Immature natural killer cell (primary cell): ENCODE data around the gene ANGEL1. TPM values are rescaled to one million over a fixed set of nuclear protein-coding genes. Genes with fewer than 3 reads are reported as not detected.

Experiments used
- DNase-seq, 3 donors: peaks; one replicate each; pipeline ENCODE4 v3.0.0; 2022; ENCODE audit warnings: mixed read lengths in 1 of 3
- H3K27ac Mint-ChIP-seq, 6 donors: one replicate each; pipeline ENCODE4 v1.8.0; 2020; ENCODE audit warnings: mixed read lengths in 6 of 6, mild to moderate bottlenecking in 5 of 6, inconsistent platforms in 4 of 6, moderate library complexity in 3 of 6
- H3K27me3 Mint-ChIP-seq, 3 donors: one replicate each; pipeline ENCODE4 v1.8.0; 2020 to 2021; ENCODE audit warnings: low read depth in 3 of 3, mild to moderate bottlenecking in 3 of 3, mixed read lengths in 3 of 3, moderate library complexity in 3 of 3, inconsistent platforms in 1 of 3
- H3K36me3 Mint-ChIP-seq, 3 donors: one replicate each; pipeline ENCODE4 v1.8.0; 2020; ENCODE audit warnings: mixed read lengths in 3 of 3, inconsistent platforms in 2 of 3, mild to moderate bottlenecking in 2 of 3
- H3K4me1 Mint-ChIP-seq, 2 donors: one replicate each; pipeline ENCODE4 v1.8.0; 2020; ENCODE audit warnings: inconsistent platforms in 2 of 2, mild to moderate bottlenecking in 2 of 2, mixed read lengths in 2 of 2, moderate library complexity in 1 of 2
- H3K4me3 Mint-ChIP-seq, 5 donors: one replicate each; pipeline ENCODE4 v1.8.0; 2020; ENCODE audit warnings: mild to moderate bottlenecking in 5 of 5, mixed read lengths in 5 of 5, inconsistent platforms in 3 of 5, moderate library complexity in 3 of 5
- H3K9me3 Mint-ChIP-seq, 6 donors: one replicate each; pipeline ENCODE4 v1.8.0; 2020; ENCODE audit warnings: mild to moderate bottlenecking in 6 of 6, mixed read lengths in 6 of 6, inconsistent platforms in 4 of 6, moderate library complexity in 3 of 6
- polyA plus RNA-seq, 3 donors: library from polyadenylated mRNA; unstranded; fragments of 300-500 nt; fragmentation: Illumina TruSeq; gene quantifications; one replicate each; pipeline ENCODE4 v1.2.3, GENCODE V29; 2021

Gene ANGEL1
- polyA plus RNA-seq, 3 donors from 2014 or later = 14.1 to 19.8 (median 17.8) TPM

DNA sequence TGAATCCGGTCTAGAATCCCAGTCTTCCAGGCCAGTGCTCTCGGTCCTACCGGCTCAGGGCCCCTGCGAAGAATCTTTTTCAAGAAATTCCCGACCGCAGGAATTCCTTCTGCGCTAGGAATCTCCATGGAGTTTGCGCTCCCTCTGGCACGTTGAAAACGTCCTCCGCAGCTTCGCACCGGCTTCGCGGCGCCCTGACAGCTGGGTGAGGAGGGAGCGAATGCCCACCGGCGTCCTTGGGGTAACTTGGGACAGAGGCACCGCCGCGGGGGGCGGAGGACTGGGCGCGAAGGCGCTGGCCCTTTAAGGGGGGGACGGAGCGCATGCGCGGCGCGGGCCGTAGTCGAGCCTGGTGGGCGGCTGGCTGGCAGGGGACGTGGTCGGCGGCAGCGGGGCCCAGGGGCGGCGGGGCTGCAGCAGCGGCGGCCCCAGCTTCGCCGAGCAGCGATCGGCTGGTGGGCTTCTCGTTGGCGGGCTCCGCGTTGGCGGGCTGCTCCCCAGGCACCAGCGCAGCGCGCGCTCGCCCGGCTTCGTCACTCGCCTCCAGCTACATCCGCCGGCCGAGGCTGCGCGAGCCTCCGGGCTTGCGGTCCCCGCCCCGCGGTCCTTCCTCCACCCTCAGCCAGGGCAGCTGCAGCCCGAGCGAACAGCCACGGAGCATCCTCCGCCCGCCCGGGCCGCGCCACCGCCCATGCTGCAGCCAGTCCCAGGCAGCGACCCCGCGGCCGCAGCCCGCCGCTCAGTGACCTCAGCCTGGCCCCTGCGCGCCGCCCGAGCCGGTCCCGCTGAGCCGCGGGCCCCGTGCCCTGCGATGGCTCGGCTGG lies 51.3 kb downstream of the ANGEL1 start, which contains the start of gene VASH1:
TSS of gene VASH1 (plus strand) at position 333 of the 824 bp plus-strand sequence. CDS start 1,354 bp downstream, outside the sequence.
- no peaks in the 10 kb centered on the region for H3K36me3 Mint-ChIP-seq
- peaks cover 5 to 16% of the 10 kb centered on the region in 2 donors for H3K4me1 Mint-ChIP-seq
- peaks cover 6 to 16% (median 8%) of the 10 kb centered on the region in 3 donors for H3K27me3 Mint-ChIP-seq
- peak within 1 kb of the TSS; percentile 83 to 89 (median 86) for H3K4me3 Mint-ChIP-seq
- no peaks in the 10 kb centered on the region for H3K9me3 Mint-ChIP-seq
- peak within 1 kb of the TSS in 5 of 6 donors; percentile 40 to 81 (median 74) for H3K27ac Mint-ChIP-seq
- DNase-seq = peak; percentile 70 to 76 (median 76)

DNA sequence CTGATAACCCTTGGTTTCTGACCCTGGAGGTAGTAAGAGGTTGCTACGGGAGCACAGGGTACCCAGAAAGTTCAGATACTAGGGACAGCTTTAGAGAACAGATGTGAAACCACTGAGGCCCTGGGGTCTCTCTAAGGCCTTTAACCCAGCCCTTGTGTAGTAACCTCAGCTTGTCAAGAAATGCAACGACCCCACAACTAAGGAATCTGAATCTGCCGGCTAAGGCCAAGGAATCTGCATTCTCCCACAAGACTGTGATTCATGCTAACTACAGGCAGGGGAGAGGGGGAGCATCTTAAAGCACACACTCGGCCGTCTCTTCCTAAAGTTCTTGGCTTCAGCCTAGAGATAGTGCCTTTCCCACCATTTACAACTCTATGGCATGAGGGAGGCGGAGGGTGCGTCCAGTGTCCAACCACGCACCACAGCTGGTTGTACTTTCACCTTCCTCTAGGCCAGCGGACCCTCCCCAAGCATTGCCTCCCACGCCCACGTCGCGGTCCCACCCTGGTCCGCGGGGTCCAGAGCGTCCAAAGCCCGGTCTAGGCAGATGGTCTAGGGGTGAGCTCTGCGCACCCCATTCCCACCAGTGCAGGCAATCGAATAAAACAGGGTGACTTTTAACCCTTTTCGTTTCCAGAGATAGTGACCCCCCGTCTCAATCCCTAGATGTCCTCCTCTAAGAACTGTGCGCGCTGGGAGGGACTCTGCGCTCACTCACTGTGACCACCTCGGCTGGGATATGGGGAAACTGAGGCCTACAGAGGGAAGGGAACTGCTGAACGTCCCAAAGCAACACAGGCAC lies 52.1 kb downstream of the ANGEL1 start:
- H3K27me3 Mint-ChIP-seq = peaks cover 7 to 16% (median 8%) of the 10 kb centered on the region in 3 donors
- H3K27ac Mint-ChIP-seq = peak overlapping the region in 3 of 6 donors; percentile 49 to 64 (median 63)
- no peaks in the 10 kb centered on the region for H3K9me3 Mint-ChIP-seq
- DNase-seq = no peak
- H3K4me1 Mint-ChIP-seq = peaks cover 5 to 16% of the 10 kb centered on the region in 2 donors
- peak overlapping the region; percentile 67 to 79 (median 72) for H3K4me3 Mint-ChIP-seq
- H3K36me3 Mint-ChIP-seq = no peaks in the 10 kb centered on the region

DNA sequence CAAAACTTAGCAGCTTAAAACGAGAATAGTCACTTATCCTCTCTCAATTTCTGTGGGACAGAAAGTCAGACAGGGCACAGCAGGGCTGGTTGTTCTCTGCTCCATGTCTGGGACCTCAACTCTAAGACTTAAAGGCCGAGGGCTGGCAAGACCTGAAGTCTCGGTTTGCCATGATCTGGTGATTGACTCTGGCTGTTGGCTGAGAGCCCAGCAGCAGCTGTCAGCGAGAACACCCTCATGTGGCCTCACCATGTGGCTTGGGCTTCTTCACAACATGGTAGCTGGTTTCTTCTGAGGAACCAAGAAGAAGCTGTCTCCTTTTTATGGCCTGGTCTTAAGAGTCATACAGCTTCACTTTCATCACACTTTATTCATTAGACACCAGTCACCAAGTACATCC lies 53.1 kb downstream of the ANGEL1 start:
- no peak for DNase-seq
- H3K27me3 Mint-ChIP-seq = peaks cover 7 to 13% (median 9%) of the 10 kb centered on the region in 3 donors
- H3K4me1 Mint-ChIP-seq = peaks cover 5 to 16% of the 10 kb centered on the region in 2 donors
- H3K27ac Mint-ChIP-seq = no peak overlapping the region
- H3K9me3 Mint-ChIP-seq = no peaks in the 10 kb centered on the region
- H3K36me3 Mint-ChIP-seq = no peaks in the 10 kb centered on the region
- H3K4me3 Mint-ChIP-seq = peak overlapping the region in 3 of 5 donors; percentile 4 to 79 (median 27)

DNA sequence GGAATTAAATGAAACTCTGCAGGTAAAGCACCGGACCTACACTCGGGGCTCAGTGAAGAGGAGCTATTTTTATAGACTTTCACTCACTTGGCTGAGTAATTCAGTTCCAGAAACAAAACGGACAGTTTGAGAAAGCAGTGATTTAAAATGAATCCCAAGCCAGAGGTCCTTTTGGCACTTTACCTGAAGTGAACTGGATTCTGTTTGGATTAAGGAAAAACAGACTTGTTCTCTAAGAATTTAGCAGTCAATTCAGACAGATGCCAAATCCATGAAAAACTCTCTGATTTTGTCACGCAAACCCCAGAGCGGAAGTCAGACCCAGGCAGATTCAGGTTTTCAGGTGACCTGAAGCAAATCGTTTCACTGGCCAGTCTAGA lies 56.3 kb downstream of the ANGEL1 start:
- Mint-ChIP-seq H3K4me1 (peaks cover 0 to 7% of the 10 kb centered on the region in 2 donors), H3K36me3 (no peaks in the 10 kb centered on the region), H3K4me3 (no peak overlapping the region), H3K9me3 (no peaks in the 10 kb centered on the region), H3K27ac (no peak overlapping the region), H3K27me3 (peaks cover 5 to 8% (median 7%) of the 10 kb centered on the region in 3 donors)
- no peak for DNase-seq

DNA sequence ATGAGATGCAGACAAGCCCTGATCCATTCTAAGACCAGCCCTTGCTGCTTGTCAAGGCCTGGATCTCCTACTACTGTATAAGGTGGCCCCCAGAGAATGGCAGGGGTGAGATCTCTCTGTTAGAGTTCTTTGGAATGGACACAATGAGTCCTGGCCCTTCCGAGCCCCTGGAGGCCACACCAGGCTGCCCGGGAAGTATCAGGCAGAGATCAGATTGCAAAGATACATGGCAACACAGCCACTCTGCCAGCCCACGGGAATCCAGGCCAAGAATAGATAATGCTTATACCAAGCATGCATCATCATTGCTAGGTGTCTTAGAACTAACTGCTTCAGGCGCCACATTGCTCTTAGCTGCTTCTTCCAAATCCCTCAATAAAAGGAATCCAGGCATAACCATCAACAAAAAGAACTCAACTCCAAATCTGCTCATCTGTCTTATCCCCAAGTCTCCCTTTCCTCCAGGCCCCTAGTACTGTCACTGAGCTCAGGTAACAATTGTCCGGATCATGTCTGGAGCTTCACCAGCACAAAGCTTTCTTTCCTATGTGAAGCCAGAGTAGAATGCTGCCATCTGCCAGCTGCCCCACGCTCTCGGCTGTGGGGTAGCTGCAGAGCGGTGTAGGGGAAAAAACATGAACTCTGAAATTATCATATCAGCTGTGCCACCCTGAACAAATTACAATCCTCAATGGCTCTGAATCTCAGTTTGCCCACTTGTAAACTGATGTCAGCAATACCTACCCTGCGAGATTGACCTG lies 56.9 kb downstream of the ANGEL1 start:
- H3K27ac Mint-ChIP-seq = no peak overlapping the region
- no peaks in the 10 kb centered on the region for H3K9me3 Mint-ChIP-seq
- peaks cover 0 to 5% of the 10 kb centered on the region in 2 donors for H3K4me1 Mint-ChIP-seq
- DNase-seq = no peak
- peaks cover 5 to 7% (median 7%) of the 10 kb centered on the region in 3 donors for H3K27me3 Mint-ChIP-seq
- H3K4me3 Mint-ChIP-seq = no peak overlapping the region
- H3K36me3 Mint-ChIP-seq = no peaks in the 10 kb centered on the region

DNA sequence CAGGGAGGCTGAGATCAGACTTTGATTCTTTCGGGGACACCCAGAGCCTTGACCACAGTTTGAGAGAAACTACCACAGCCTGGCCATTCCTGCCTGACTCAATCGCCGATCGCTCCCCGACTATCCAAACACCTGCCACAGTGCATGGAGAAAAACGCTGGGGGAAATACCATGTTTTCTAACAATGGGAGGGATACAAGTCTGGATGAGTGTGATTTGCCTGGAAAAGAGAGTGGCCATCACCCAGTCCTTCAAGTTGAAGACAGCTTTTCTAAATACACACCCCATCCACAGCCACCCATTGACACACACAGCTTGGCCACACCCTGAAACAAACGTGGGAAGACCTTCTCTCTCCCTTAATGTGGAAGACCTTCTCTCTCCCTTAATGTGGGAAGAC lies 58.1 kb downstream of the ANGEL1 start:
- Mint-ChIP-seq H3K9me3 (no peaks in the 10 kb centered on the region), H3K4me3 (no peak overlapping the region), H3K27me3 (peaks cover 5 to 7% (median 6%) of the 10 kb centered on the region in 3 donors), H3K27ac (no peak overlapping the region), H3K36me3 (no peaks in the 10 kb centered on the region), H3K4me1 (no peaks in the 10 kb centered on the region)
- DNase-seq = no peak

DNA sequence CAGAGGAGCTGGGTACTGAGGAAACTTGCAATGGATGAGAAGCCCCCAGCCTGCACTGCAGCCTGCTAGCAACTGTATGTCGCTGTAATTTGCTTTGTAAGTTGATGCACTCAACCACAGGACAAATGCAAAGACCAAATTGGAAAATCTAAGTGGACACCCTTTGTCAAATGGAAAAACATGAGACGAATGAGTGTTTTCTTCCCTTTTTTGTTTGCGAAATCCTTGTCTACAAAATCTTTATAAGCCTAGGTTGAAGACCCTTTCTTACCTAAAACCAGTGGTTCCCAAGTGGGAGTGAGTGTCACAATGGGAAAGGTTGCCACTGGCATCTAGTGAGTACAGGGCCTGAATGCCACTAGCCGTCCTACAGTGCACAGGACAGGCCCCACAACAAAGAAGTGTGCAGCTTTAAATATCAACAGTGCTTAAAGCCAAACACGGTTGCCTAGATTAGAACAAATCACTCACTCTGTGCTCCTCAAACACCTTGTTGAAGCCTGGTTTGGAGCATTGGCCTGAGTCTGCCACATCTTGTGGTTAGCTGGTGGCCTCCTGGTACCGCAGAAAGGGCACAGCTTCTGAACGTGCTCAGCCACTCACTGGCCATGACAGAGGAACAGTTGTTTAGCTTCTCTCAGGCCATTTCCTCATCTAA lies 59.0 kb downstream of the ANGEL1 start:
- DNase-seq = no peak
- Mint-ChIP-seq H3K4me3 (no peak overlapping the region), H3K27ac (no peak overlapping the region), H3K9me3 (no peaks in the 10 kb centered on the region), H3K36me3 (no peaks in the 10 kb centered on the region), H3K4me1 (no peaks in the 10 kb centered on the region), H3K27me3 (peaks cover 2 to 5% (median 4%) of the 10 kb centered on the region in 3 donors)

DNA sequence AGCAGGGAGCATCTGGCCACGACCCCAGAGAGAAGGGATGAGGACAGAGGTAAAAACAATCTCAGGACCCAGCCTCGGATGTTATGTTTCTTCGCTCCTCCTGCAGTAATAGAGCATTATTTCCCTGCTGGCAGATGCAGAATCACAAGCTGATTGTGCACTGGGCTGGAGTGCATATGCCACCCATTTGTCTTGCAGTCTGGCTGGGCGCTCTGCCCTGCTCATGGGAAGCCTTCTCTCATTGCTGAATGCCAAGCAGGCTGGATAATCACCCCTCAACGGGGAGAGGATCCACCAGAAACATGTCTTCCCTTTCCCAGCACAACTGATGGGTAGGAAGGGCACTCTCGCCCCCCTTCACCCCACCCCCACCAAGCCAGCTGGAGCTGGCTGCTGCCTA lies 59.9 kb downstream of the ANGEL1 start:
- Mint-ChIP-seq H3K4me3 (no peak overlapping the region), H3K4me1 (no peaks in the 10 kb centered on the region), H3K9me3 (no peaks in the 10 kb centered on the region), H3K36me3 (no peaks in the 10 kb centered on the region), H3K27ac (no peak overlapping the region), H3K27me3 (peaks cover 0 to 6% (median 4%) of the 10 kb centered on the region in 3 donors)
- DNase-seq = no peak

DNA sequence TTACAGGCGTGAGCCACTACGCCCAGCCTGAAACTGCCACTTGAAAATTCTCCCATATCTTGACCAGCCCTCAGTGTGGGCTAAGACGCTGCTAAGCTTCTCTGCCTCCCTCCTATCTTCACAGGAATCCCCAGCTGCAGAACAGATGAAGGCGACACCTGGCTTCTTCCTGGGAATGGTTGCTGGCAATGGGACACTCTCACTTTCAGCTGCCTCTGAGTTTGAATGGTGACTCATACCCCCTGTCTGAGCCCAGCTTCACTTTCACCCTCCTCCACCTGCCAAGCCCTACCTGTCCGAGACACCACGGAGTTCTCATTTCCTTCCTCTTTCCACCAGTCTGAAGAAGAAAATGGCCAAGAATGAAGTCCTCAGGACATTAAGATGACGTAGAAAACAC lies 69.7 kb downstream of the ANGEL1 start:
- Mint-ChIP-seq H3K27me3 (peaks cover 3 to 10% (median 4%) of the 10 kb centered on the region in 3 donors), H3K27ac (no peak overlapping the region), H3K36me3 (peaks cover 0 to 7% (median 3%) of the 10 kb centered on the region in 3 donors), H3K9me3 (peaks cover 15 to 32% (median 25%) of the 10 kb centered on the region in 6 donors), H3K4me1 (no peaks in the 10 kb centered on the region), H3K4me3 (no peak overlapping the region)
- no peak for DNase-seq

DNA sequence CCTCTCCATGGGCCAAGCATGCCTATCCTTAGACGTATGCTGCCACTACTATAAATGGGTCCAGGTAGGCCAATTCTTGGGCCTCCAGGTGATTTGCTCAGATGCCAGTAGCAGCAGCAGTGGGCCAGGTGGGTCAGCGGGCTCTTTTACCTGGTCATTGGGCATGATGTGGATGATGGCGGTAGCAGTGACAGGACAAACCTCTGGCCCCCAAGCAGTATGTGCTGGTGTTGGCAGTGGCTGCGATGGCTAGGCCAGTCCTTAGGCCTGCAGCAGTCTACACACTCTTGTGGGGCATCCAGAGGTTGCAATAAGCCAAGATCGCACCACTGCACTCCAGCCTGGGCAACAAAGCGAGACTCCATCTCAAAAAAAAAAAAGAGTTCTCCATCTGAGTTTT lies 70.5 kb downstream of the ANGEL1 start:
- H3K4me1 Mint-ChIP-seq = no peaks in the 10 kb centered on the region
- H3K27ac Mint-ChIP-seq = no peak overlapping the region
- H3K36me3 Mint-ChIP-seq = peaks cover 0 to 7% (median 3%) of the 10 kb centered on the region in 3 donors
- H3K4me3 Mint-ChIP-seq = no peak overlapping the region
- H3K9me3 Mint-ChIP-seq = peaks cover 15 to 32% (median 25%) of the 10 kb centered on the region in 6 donors
- no peak for DNase-seq
- peaks cover 3 to 8% (median 4%) of the 10 kb centered on the region in 3 donors for H3K27me3 Mint-ChIP-seq

DNA sequence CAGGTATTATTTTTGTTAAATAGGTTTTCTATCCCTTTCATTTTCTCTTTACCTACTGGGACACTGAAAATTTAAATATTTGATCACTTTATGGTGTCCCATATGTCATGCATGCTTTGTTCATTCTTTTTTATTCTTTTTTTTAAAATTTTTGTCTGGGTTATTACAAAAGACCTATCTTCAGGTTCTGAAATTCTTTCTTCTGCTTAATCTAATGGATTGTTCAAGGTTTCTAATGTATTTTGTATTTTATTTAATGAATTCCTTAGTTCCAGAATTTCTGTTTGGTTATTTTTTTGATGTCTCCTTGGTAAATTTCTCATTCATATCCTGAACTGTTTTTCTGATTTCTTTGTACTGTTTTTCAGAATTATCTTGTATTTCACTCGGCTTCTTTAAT lies 71.6 kb downstream of the ANGEL1 start:
- Mint-ChIP-seq H3K27ac (no peak overlapping the region), H3K36me3 (peaks cover 0 to 7% (median 3%) of the 10 kb centered on the region in 3 donors), H3K27me3 (peaks cover 3 to 8% (median 4%) of the 10 kb centered on the region in 3 donors), H3K4me3 (no peak overlapping the region), H3K9me3 (peaks cover 15 to 32% (median 25%) of the 10 kb centered on the region in 6 donors), H3K4me1 (no peaks in the 10 kb centered on the region)
- DNase-seq = no peak
